Uterus (tissue), 4 donors: ENCODE measurements around the gene MINPP1. TPM values are rescaled to one million over a fixed set of nuclear protein-coding genes. Genes with fewer than 3 reads are reported as not detected.
"Not testable (repeated sequence)": the region's sequence is repeated elsewhere in the genome, so short reads cannot be mapped to it uniquely, and the experiment has no call there.

Experiments
- DNase-seq, 2 donors: peaks; one replicate each; pipeline ENCODE4 v3.0.0-alpha.2; 2019 to 2020
- H3K27ac ChIP-seq, 2 donors: fragments of 200-600 bp; sonication (generic); 1 replicate in 1 of 2; 2 replicates in 1 of 2; pipeline ENCODE4 v1.5.1; 2016 to 2018
- H3K27me3 ChIP-seq, 2 donors: fragments of 200-600 bp; sonication (generic); one replicate each; pipeline ENCODE4 v1.5.1; 2018 to 2019; ENCODE audit warnings: control low read depth in 1 of 2
- H3K36me3 ChIP-seq, 2 donors: fragments of 200-600 bp; sonication (generic); one replicate each; pipeline ENCODE4 v1.5.1; 2019; ENCODE audit warnings: control low read depth in 1 of 2
- H3K4me1 ChIP-seq, 2 donors: fragments of 200-600 bp; sonication (generic); one replicate each; pipeline ENCODE4 v1.5.1; 2018 to 2019; ENCODE audit warnings: control low read depth in 1 of 2
- H3K4me3 ChIP-seq, 2 donors: fragments of 200-600 bp; sonication (generic); 1 replicate in 1 of 2; 2 replicates in 1 of 2; pipeline ENCODE4 v1.5.1; 2018 to 2019; ENCODE audit warnings: mild to moderate bottlenecking in 1 of 2
- H3K9me3 ChIP-seq, 2 donors: fragments of 200-600 bp; sonication (generic); one replicate each; pipeline ENCODE4 v1.5.1; 2019; ENCODE audit warnings: control low read depth in 1 of 2
- CTCF ChIP-seq, 4 experiments: fragments of 200-600 bp in 2 of 4; fragments of 450-650 bp in 2 of 4; sonication (generic) in 2 of 4; IDR thresholded peaks; one replicate each; pipeline ENCODE4 v1.5.1; 2016 to 2019; ENCODE audit warnings: antibody characterized with exemption in 4 of 4, mild to moderate bottlenecking in 2 of 4, moderate library complexity in 1 of 4
- POLR2A ChIP-seq, 2 donors: fragments of 450-650 bp; IDR thresholded peaks; one replicate each; pipeline ENCODE4 v1.6.1; 2016; ENCODE audit warnings: antibody characterized with exemption in 2 of 2, mild to moderate bottlenecking in 1 of 2, moderate library complexity in 1 of 2
- intact Hi-C: fragments of 100-400 bp; cut with DNase I; formaldehyde crosslinking; loops from one replicate; pipeline ENCODE4 v1.15.1; 2023; ENCODE audit warnings: low total_unique reads
- total RNA-seq, 4 donors: library from RNA; depleted of rRNA in 3 of 4; stranded (reverse); fragments of >200 nt in 3 of 4; gene quantifications; one replicate each; pipeline versions ENCODE4 v1.1.0 to v1.2.4, GENCODE V29; 2014 to 2023
- donor health status: DM: yes; HTN: yes; CAD: no.

MINPP1 gene, protein sequence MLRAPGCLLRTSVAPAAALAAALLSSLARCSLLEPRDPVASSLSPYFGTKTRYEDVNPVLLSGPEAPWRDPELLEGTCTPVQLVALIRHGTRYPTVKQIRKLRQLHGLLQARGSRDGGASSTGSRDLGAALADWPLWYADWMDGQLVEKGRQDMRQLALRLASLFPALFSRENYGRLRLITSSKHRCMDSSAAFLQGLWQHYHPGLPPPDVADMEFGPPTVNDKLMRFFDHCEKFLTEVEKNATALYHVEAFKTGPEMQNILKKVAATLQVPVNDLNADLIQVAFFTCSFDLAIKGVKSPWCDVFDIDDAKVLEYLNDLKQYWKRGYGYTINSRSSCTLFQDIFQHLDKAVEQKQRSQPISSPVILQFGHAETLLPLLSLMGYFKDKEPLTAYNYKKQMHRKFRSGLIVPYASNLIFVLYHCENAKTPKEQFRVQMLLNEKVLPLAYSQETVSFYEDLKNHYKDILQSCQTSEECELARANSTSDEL
- 10 to 100 TPM in 3 of 4 donors, 1 to 10 TPM in 1; 3.1 to 34.4 (median 19.3) TPM for total RNA-seq

DNA sequence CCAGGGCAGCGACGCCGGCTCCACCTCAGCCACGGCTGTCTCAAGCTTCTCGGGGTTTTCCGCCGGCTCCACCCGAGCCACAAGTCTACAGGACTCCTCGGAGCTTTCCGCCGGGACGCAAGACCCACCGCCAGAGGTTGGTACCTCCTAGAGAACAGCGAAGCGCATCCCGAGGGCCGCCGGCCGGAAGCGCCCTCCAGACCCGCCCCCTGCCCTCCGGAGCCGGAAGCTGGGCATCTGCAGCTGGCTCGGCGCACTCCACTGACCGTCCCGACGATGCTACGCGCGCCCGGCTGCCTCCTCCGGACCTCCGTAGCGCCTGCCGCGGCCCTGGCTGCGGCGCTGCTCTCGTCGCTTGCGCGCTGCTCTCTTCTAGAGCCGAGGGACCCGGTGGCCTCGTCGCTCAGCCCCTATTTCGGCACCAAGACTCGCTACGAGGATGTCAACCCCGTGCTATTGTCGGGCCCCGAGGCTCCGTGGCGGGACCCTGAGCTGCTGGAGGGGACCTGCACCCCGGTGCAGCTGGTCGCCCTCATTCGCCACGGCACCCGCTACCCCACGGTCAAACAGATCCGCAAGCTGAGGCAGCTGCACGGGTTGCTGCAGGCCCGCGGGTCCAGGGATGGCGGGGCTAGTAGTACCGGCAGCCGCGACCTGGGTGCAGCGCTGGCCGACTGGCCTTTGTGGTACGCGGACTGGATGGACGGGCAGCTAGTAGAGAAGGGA is at the start of gene MINPP1:
Gene MINPP1, plus strand, starts transcription at position 254 of the 726 bp plus-strand sequence. Its CDS starts 23 bp downstream, at position 277.
- DNase-seq = peak; percentile 69 to 80
- intact Hi-C loops = no loop called here
- H3K4me3 ChIP-seq = peak within 1 kb of the TSS; percentile 67 to 71
- H3K27me3 ChIP-seq = no peaks in the 10 kb centered on the region
- peak within 1 kb of the TSS; percentile 78 to 81 for H3K27ac ChIP-seq
- H3K4me1 ChIP-seq = no peaks in the 10 kb centered on the region
- no peaks in the 10 kb centered on the region for H3K9me3 ChIP-seq
- no peaks in the 10 kb centered on the region for H3K36me3 ChIP-seq
- TF ChIP-seq POLR2A (IDR thresholded peaks at IDR 0.05) (peak; percentile 42 to 54), CTCF (IDR thresholded peaks at IDR 0.05) (no peak)

GRCh38 chr10:87456586-87457220 is 48.0 kb upstream of the MINPP1 start:
- H3K4me1 ChIP-seq, H3K4me3 ChIP-seq, intact Hi-C loops, H3K36me3 ChIP-seq, H3K9me3 ChIP-seq, H3K27me3 ChIP-seq, DNase-seq, H3K27ac ChIP-seq: not testable (repeated sequence)

- H3K27me3 ChIP-seq, intact Hi-C loops, H3K4me1 ChIP-seq, H3K4me3 ChIP-seq, H3K9me3 ChIP-seq, DNase-seq, H3K27ac ChIP-seq, H3K36me3 ChIP-seq: not testable (repeated sequence)
These were observed 42.9 kb upstream of the MINPP1 start for GRCh38 chr10:87461751-87462150.

DNA sequence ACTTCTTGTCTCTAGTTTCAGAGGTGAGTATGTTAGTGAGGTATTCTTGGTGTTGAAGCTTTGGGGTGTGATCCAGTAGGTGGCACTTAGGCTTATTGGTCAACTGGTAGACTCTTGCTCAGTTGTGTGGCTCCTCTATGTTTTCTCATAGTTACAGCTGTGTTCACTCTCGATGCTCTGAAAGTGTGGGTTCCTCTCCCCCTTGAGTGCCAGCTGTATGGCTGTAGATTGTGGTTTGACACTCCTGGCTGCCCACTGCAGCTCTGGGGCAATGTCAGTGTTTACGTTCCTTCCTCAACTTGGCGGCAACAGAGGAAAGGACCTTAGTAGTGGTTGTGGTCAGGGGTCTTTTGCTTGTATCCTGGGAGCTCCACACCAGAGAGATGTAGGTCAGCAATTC is 37.8 kb upstream of the MINPP1 start:
- H3K27ac ChIP-seq, intact Hi-C loops, H3K9me3 ChIP-seq, H3K4me1 ChIP-seq, H3K4me3 ChIP-seq, H3K36me3 ChIP-seq, H3K27me3 ChIP-seq, DNase-seq: not testable (repeated sequence)

DNA sequence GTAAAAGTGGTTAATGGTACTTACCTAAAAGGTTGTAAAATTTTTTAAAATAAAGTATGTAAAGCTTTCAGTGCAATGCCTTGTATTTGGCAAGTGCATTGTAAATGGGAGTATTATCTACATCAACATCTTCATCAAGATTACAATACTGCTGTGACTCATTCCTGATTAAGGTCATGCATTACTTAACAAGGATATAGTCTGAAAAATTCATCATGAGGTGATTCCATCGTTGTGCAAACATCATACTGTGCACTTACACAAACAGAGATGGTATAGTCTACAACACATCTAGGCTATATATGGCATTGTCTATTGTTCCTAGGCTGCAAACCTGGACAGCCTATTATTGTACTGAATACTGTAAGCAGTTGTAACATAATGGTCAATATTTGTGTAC is 16.0 kb upstream of the MINPP1 start:
- H3K4me3 ChIP-seq, H3K4me1 ChIP-seq, DNase-seq, H3K9me3 ChIP-seq, intact Hi-C loops, H3K27ac ChIP-seq, H3K36me3 ChIP-seq, H3K27me3 ChIP-seq: not testable (repeated sequence)

GRCh38 chr10:87490285-87490684 is 14.4 kb upstream of the MINPP1 start:
- intact Hi-C loops, H3K27me3 ChIP-seq, DNase-seq, H3K27ac ChIP-seq, H3K4me3 ChIP-seq, H3K4me1 ChIP-seq, H3K9me3 ChIP-seq, H3K36me3 ChIP-seq: not testable (repeated sequence)

DNA sequence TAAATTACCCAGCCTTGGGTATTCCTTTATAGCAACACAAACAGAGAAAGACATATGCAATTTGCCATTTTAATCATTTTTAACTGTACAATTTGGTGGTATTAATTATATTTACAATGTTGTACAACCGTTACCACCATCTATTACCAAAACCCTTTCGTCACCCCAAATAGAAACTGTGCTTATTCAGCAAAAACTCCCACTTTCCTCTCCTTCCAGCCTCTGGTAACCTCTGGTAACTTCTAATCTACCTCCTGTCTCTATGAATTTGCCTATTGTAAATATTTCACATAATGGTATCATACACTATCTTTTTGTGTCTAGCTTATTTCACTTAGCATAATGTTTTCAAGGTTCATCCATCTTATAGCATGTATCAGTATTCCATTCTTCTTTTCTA is 12.2 kb upstream of the MINPP1 start:
- H3K4me1 ChIP-seq, intact Hi-C loops, H3K4me3 ChIP-seq, H3K9me3 ChIP-seq, H3K36me3 ChIP-seq, DNase-seq, H3K27me3 ChIP-seq, H3K27ac ChIP-seq: not testable (repeated sequence)

DNA sequence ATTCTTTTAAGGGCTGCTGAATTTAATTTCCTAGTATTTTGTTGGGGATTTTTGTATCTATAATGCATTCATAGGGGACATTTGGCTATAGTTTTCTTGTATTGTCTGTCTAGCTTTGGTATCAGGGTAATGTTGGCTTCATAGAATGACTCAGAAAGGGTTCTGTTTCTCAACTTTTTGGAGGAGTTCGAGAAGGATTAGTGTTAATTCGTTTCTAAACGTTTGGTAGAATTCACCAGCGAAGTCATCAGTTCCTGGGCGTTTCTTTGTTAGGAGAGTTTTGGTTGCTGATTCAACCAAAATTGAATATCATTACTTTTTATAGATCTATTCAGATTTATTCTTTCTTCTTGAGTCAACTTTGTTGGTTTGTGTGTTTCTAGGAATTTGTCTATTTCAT is 9.2 kb upstream of the MINPP1 start:
- intact Hi-C loops, DNase-seq, H3K36me3 ChIP-seq, H3K4me3 ChIP-seq, H3K9me3 ChIP-seq, H3K27me3 ChIP-seq, H3K27ac ChIP-seq, H3K4me1 ChIP-seq: not testable (repeated sequence)

DNA sequence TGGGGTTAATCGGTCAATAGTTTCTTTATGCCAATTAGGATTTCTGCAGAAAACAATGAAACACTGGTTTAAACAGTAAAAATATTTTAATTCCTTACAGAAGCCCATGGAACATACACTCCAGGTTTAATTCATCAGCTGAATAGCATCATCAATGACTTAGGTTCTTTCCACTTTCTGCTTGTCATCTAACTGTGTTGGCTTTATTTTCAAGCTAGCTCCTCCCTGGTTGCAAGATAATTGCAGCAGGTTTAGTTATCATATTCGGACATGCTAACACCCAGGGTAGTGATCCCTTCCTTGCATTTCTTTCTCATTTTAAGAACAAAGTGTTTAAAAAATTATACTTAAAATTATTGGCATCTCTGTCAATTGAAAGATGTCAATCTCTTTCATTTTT is 7.3 kb upstream of the MINPP1 start:
- H3K4me3 ChIP-seq, H3K9me3 ChIP-seq, H3K27me3 ChIP-seq, DNase-seq, H3K4me1 ChIP-seq, H3K36me3 ChIP-seq, intact Hi-C loops, H3K27ac ChIP-seq: not testable (repeated sequence)

DNA sequence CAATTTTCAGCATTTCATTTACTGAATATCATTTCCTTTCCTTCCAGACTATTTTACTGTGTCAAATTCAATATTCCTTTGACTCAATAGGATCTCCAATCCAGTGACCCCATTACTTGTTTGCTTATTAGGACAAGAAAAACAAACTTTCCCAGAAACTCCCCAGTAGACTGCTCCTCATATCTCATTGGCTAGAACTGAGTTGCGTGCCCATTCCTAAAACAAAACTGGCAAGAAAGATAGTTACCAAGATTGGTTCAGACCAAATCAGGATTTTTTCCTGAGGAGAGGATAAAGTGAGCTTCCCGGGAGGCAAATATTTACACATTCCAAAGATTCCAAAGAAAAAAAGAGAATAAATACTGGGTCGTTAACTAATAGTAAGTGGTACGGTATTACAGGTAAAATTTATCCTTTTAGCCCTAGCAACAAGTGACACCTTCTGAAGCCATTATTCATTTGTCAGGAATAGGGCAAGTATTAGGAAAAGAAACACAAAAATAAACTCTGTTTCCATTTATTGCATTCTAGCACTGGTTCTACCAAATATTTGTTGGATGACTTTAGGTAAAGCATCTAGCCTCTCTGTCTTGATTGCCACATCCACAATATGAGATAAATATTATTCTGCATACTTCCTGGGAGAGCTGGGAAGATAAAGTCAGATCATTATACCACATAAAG is 6.4 kb upstream of the MINPP1 start:
- H3K36me3 ChIP-seq, H3K27ac ChIP-seq, DNase-seq, intact Hi-C loops, H3K9me3 ChIP-seq, H3K4me3 ChIP-seq, H3K27me3 ChIP-seq, H3K4me1 ChIP-seq: not testable (repeated sequence)
